Neural cell (in vitro differentiated cells): ENCODE results near the gene KATNA1.

Experiments
- CTCF ChIP-seq: fragments of 450-650 bp; IDR thresholded peaks from 2 replicates; pipeline ENCODE4 v1.5.1; 2014; ENCODE audit warnings: antibody characterized with exemption, mild to moderate bottlenecking, moderate library complexity; ENCODE audit not compliant: poor library complexity, severe bottlenecking
- EP300 ChIP-seq: fragments of 450-650 bp; conservative IDR thresholded peaks from 2 replicates; pipeline ENCODE4 v1.6.1; 2014; ENCODE audit warnings: antibody characterized with exemption, mild to moderate bottlenecking, moderate library complexity; ENCODE audit not compliant: poor library complexity, severe bottlenecking
- EZH2 ChIP-seq: fragments of 200-600, 300-800 bp; shearing (Covaris generic), sonication (generic); IDR thresholded peaks from 2 replicates; pipeline ENCODE4 v1.6.1; 2014; ENCODE audit warnings: antibody characterized with exemption, low read length, borderline replicate concordance, mild to moderate bottlenecking; ENCODE audit not compliant: insufficient read depth, poor library complexity, severe bottlenecking
- MXI1 ChIP-seq: fragments of 450-650 bp; conservative IDR thresholded peaks from 2 replicates; pipeline ENCODE4 v1.6.1; 2014; ENCODE audit warnings: antibody characterized with exemption, mild to moderate bottlenecking; ENCODE audit not compliant: poor library complexity, severe bottlenecking
- POLR2AphosphoS5 ChIP-seq: IDR thresholded peaks from 2 replicates; pipeline ENCODE4 v1.6.1; 2012
- RAD21 ChIP-seq: fragments of 450-650 bp; conservative IDR thresholded peaks from 2 replicates; pipeline ENCODE4 v1.6.1; 2014; ENCODE audit warnings: antibody characterized with exemption, mild to moderate bottlenecking, moderate library complexity
- REST ChIP-seq: IDR thresholded peaks from 2 replicates; pipeline ENCODE4 v1.6.1; 2012; ENCODE audit warnings: borderline replicate concordance
- TAF1 ChIP-seq: IDR thresholded peaks from 2 replicates; pipeline ENCODE4 v1.6.1; 2012; ENCODE audit warnings: low read depth

DNA sequence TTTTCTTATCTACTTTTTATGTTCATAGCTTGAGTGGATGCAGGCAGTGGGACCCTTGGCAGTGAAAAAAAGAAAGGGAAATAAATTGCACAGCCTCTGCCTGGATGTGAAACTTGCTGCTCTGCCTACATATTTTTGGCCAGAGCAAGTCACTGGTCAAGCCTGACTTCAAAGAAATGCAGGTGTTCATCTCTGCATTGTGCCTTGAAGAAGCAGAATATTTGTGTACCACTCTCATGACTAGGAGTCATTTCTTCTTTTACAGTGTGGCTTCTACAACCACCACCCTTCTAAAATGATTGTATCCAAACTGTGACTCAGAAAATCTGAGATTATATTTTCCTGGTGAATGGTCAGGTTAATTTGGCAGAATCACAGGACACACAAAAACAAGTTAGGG is 2.5 kb upstream of the KATNA1 start:
- no peak for TF ChIP-seq CTCF
- TF ChIP-seq RAD21 = no peak
- no peak for TF ChIP-seq EP300
- TF ChIP-seq REST = no peak
- no peak for TF ChIP-seq POLR2AphosphoS5
- TF ChIP-seq EZH2 = no peak
- TF ChIP-seq TAF1 = no peak
- TF ChIP-seq MXI1 = no peak
